Spinal cord (tissue), 10 donors: ENCODE results near the gene CFP. TPM values are rescaled to one million over a fixed set of nuclear protein-coding genes. Genes with fewer than 3 reads are reported as not detected.
A peak's percentile ranks its signal among the peaks of the same experiment; 100 is the strongest.

Source experiments
- DNase-seq, 6 donors: peaks; one replicate each; pipeline versions ENCODE4 v3.0.0 to v3.0.0-alpha.2; 2013 to 2015; ENCODE audit warnings: low spot score in 6 of 6, low read depth in 4 of 6
- H3K27ac ChIP-seq: one replicate; pipeline ENCODE4 v1.5.1; 2013; ENCODE audit warnings: low read depth, low read length, control low read depth
- H3K27me3 ChIP-seq: one replicate; pipeline ENCODE4 v1.6.1; 2013; ENCODE audit warnings: low read length; ENCODE audit not compliant: control insufficient read depth, insufficient read depth
- H3K36me3 ChIP-seq: one replicate; pipeline ENCODE4 v1.6.1; 2013; ENCODE audit warnings: low read length; ENCODE audit not compliant: control insufficient read depth, insufficient read depth
- H3K4me1 ChIP-seq: one replicate; pipeline ENCODE4 v1.6.1; 2013; ENCODE audit warnings: low read length; ENCODE audit not compliant: control insufficient read depth, insufficient read depth
- H3K4me3 ChIP-seq: one replicate; pipeline ENCODE4 v1.5.1; 2013; ENCODE audit warnings: low read depth, low read length, control low read depth
- H3K9me3 ChIP-seq: one replicate; pipeline ENCODE4 v1.6.1; 2013; ENCODE audit warnings: low read length; ENCODE audit not compliant: control insufficient read depth, insufficient read depth
- WGBS: methylation state at CpG from one replicate; pipeline ENCODE4 v1.1.5; 2013; ENCODE audit warnings: missing lambda C conversion rate; ENCODE audit not compliant: insufficient coverage; 5-methylcytosine and 5-hydroxymethylcytosine counted together
- polyA plus RNA-seq, 2 donors: library from polyadenylated mRNA; unstranded; fragments of 120-200 nt; gene quantifications; one replicate each; pipeline ENCODE4 v1.2.1, GENCODE V29; 2013; ENCODE audit not compliant: insufficient read length in 2 of 2
- total RNA-seq, 2 donors: library from RNA; depleted of rRNA in 1 of 2; stranded (reverse); fragments of 120-200 nt in 1 of 2; fragments of >200 nt in 1 of 2; gene quantifications; one replicate each; pipeline versions ENCODE4 v1.2.3 to v1.2.4, GENCODE V29; 2013 to 2014
- donor health status: healthy.

CFP gene
- total and polyA plus RNA-seq, 4 donors, result 2.9 to 6.2 (median 3.6) TPM

- no peaks in the 10 kb centered on the region for H3K27me3 ChIP-seq
- H3K4me3 ChIP-seq, result no peak overlapping the region
- H3K4me1 ChIP-seq, result peaks cover 2% of the 10 kb centered on the region
- no peak overlapping the region for H3K27ac ChIP-seq
- H3K36me3 ChIP-seq, result peaks cover 13% of the 10 kb centered on the region
- DNase-seq, result no peak
- no peaks in the 10 kb centered on the region for H3K9me3 ChIP-seq
- WGBS, result 64% methylated on average over 14 of the region's 16 CpGs
Observed at GRCh38 chrX:47587906-47588735, 41.6 kb downstream of the CFP start.

GRCh38 chrX:47587091-47587891 is 42.4 kb downstream of the CFP start:
- no peak overlapping the region for H3K27ac ChIP-seq
- DNase-seq, result no peak
- WGBS, result 46% methylated on average over 3 of the region's 4 CpGs
- H3K27me3 ChIP-seq, result no peaks in the 10 kb centered on the region
- H3K36me3 ChIP-seq, result peaks cover 13% of the 10 kb centered on the region
- H3K4me3 ChIP-seq, result no peak overlapping the region
- no peaks in the 10 kb centered on the region for H3K9me3 ChIP-seq
- peaks cover 6% of the 10 kb centered on the region for H3K4me1 ChIP-seq

- Histone ChIP-seq H3K4me1 (peaks cover 11% of the 10 kb centered on the region), H3K4me3 (no peak overlapping the region), H3K9me3 (no peaks in the 10 kb centered on the region), H3K27ac (no peak overlapping the region), H3K36me3 (peaks cover 13% of the 10 kb centered on the region), H3K27me3 (no peaks in the 10 kb centered on the region)
- WGBS, result 82% methylated on average over 8 of the region's 11 CpGs
- DNase-seq, result no peak
Observed at GRCh38 chrX:47586043-47586787, 43.5 kb downstream of the CFP start.

GRCh38 chrX:47585273-47585672 is 44.5 kb downstream of the CFP start:
- no peak for DNase-seq
- H3K4me1 ChIP-seq, result peaks cover 11% of the 10 kb centered on the region
- H3K27ac ChIP-seq, result no peak overlapping the region
- peaks cover 13% of the 10 kb centered on the region for H3K36me3 ChIP-seq
- WGBS, result 60% methylated on average over 16 of the region's 16 CpGs
- H3K27me3 ChIP-seq, result no peaks in the 10 kb centered on the region
- no peaks in the 10 kb centered on the region for H3K9me3 ChIP-seq
- H3K4me3 ChIP-seq, result no peak overlapping the region

GRCh38 chrX:47584714-47585113 is 45.0 kb downstream of the CFP start:
- 62% methylated on average over 2 of the region's 6 CpGs for WGBS
- Histone ChIP-seq H3K27ac (no peak overlapping the region), H3K27me3 (no peaks in the 10 kb centered on the region), H3K4me3 (no peak overlapping the region), H3K4me1 (peaks cover 11% of the 10 kb centered on the region), H3K9me3 (no peaks in the 10 kb centered on the region), H3K36me3 (peaks cover 13% of the 10 kb centered on the region)
- no peak for DNase-seq

- 70% methylated on average over 7 of the region's 8 CpGs for WGBS
- H3K27ac ChIP-seq, result no peak overlapping the region
- H3K36me3 ChIP-seq, result peaks cover 8% of the 10 kb centered on the region
- DNase-seq, result no peak
- H3K4me3 ChIP-seq, result no peak overlapping the region
- H3K27me3 ChIP-seq, result no peaks in the 10 kb centered on the region
- no peaks in the 10 kb centered on the region for H3K9me3 ChIP-seq
- peaks cover 11% of the 10 kb centered on the region for H3K4me1 ChIP-seq
Observed at GRCh38 chrX:47583240-47583861, 46.4 kb downstream of the CFP start.

- H3K27me3 ChIP-seq, result no peaks in the 10 kb centered on the region
- peak within 1 kb of the TSS; percentile 41 for H3K4me3 ChIP-seq
- H3K9me3 ChIP-seq, result no peaks in the 10 kb centered on the region
- peaks cover 7% of the 10 kb centered on the region for H3K36me3 ChIP-seq
- H3K4me1 ChIP-seq, result peaks cover 11% of the 10 kb centered on the region
- H3K27ac ChIP-seq, result peak within 1 kb of the TSS; percentile 78
- DNase-seq, result peak in 3 of 6 donors; percentile 22 to 81 (median 43)
- WGBS, result 31% methylated on average over 26 of the region's 28 CpGs
Observed at GRCh38 chrX:47581731-47582647, 47.7 kb downstream of the CFP start, which contains the start of gene TIMP1. Gene TIMP1, plus strand, starts transcription at chrX:47582436. Its CDS starts 980 bp downstream, at chrX:47583416.

GRCh38 chrX:47579537-47579936 is 50.2 kb downstream of the CFP start:
- H3K4me3 ChIP-seq, result no peak overlapping the region
- H3K27ac ChIP-seq, result no peak overlapping the region
- no peaks in the 10 kb centered on the region for H3K27me3 ChIP-seq
- peaks cover 13% of the 10 kb centered on the region for H3K36me3 ChIP-seq
- DNase-seq, result no peak
- no peaks in the 10 kb centered on the region for H3K9me3 ChIP-seq
- WGBS, result 77% methylated on average over 6 of the region's 9 CpGs
- H3K4me1 ChIP-seq, result peaks cover 12% of the 10 kb centered on the region
